Kidney (tissue), 14 donors: Measurements from ENCODE around the gene IQCM. TPM values are rescaled to one million over a fixed set of nuclear protein-coding genes. Genes with fewer than 3 reads are reported as not detected.

Experiments used
- DNase-seq, 5 donors: peaks; one replicate each; pipeline ENCODE4 v3.0.0-alpha.2; 2013 to 2020
- FAIRE-seq: peaks from 2 replicates; lab custom pipeline; 2012; peaks lifted over from hg19 to GRCh38; lab: Jason Lieb, UNC
- H3K27ac ChIP-seq, 2 donors: one replicate each; pipeline ENCODE4 v1.7.0; 2013; ENCODE audit warnings: low read depth in 2 of 2, low read length in 2 of 2, inconsistent platforms in 1 of 2
- H3K27me3 ChIP-seq: one replicate; pipeline ENCODE4 v1.7.1; 2013; ENCODE audit warnings: low read length, inconsistent platforms; ENCODE audit not compliant: control insufficient read depth, insufficient read depth
- H3K36me3 ChIP-seq, 3 donors: one replicate each; pipeline versions ENCODE4 v1.7.0 to v1.7.1; 2013; ENCODE audit warnings: low read length in 3 of 3, control low read depth in 1 of 3, inconsistent platforms in 1 of 3; ENCODE audit not compliant: insufficient read depth in 3 of 3, control insufficient read depth in 2 of 3
- H3K4me1 ChIP-seq, 3 donors: one replicate each; pipeline versions ENCODE4 v1.7.0 to v1.7.1; 2013; ENCODE audit warnings: low read length in 3 of 3, inconsistent platforms in 1 of 3, low read depth in 1 of 3; ENCODE audit not compliant: control insufficient read depth in 2 of 3, insufficient read depth in 2 of 3
- H3K4me3 ChIP-seq, 3 donors: one replicate each; pipeline versions ENCODE4 v1.7.0 to v1.8.1; 2013; ENCODE audit warnings: low read length in 3 of 3, control low read depth in 1 of 3, inconsistent platforms in 1 of 3
- H3K9ac ChIP-seq, 3 donors: one replicate each; pipeline versions ENCODE4 v1.7.0 to v1.7.1; 2013; ENCODE audit warnings: low read length in 3 of 3, control low read depth in 1 of 3, inconsistent platforms in 1 of 3
- H3K9me3 ChIP-seq, 3 donors: one replicate each; pipeline versions ENCODE4 v1.7.0 to v1.7.1; 2013; ENCODE audit warnings: low read length in 3 of 3, control low read depth in 1 of 3, inconsistent platforms in 1 of 3; ENCODE audit not compliant: control insufficient read depth in 2 of 3, insufficient read depth in 1 of 3
- intact Hi-C: fragments of 100-400 bp; cut with DNase I; formaldehyde crosslinking; loops from one replicate; pipeline ENCODE4 v1.11.1; 2022
- polyA plus RNA-seq: library from polyadenylated mRNA; stranded (reverse); fragments of 350-450 nt; fragmentation: Illumina TruSeq; extraction: RNeasy Lipid Tissue Mini Kit (QIAGEN cat#74804); gene quantifications from one replicate; pipeline ENCODE4 v1.2.3, GENCODE V29; 2014; ENCODE audit warnings: low read depth, low replicate concordance; ENCODE audit not compliant: insufficient read depth
- total RNA-seq: library from RNA; stranded (reverse); fragmentation: NEBNext Ultra II Directional; extraction: Animal tissue kit (Norgen Biotek cat#: 25700); gene quantifications from one replicate; pipeline ENCODE4 v1.2.1, GENCODE V29; 2021
- TF ChIP-seq, protein P1 (sequence below): IDR thresholded peaks from 3 replicates; pipeline ENCODE4 v1.5.1; 2012; ENCODE audit warnings: mild to moderate bottlenecking, moderate library complexity, borderline replicate concordance; ENCODE audit not compliant: insufficient read depth; ENCODE audit errors: extremely low read depth
- donor health status: control.
- donor health status: control.
- donor health status: control.
- donor health status: control.
- donor health status: control.
- donor health status: DM: yes; HTN: yes; CAD: no.
- donor health status: Normal renal cell carcinoma (clear cell type).

The IQCM gene
- total and polyA plus RNA-seq, 2 donors from 2014 or later = not detected

DNA sequence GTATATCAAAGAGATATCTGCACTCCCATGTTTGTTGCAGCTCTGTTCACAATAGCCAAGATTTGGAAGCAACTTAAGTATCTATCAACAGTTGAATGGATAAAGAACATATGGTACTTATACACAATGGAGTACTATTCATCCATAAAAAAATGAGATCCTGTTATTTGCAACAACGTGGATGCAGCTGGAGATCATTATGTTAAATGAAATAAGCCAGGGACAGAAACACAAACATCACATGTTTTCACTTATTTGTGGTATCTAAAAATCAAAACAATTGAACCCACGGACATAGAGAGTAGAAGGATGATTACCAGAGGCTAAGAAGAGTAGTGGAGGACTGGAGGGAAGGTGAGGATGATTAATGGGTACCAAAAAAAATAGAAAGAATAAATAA, 14.2 kb downstream of the IQCM start:
- no peak for FAIRE-seq
- no peak for DNase-seq
- Histone ChIP-seq H3K36me3 (no peaks in the 10 kb centered on the region), H3K9ac (no peak overlapping the region), H3K9me3 (peaks cover 0 to 3% (median 0%) of the 10 kb centered on the region in 3 donors), H3K27ac (no peak overlapping the region), H3K4me1 (no peaks in the 10 kb centered on the region), H3K27me3 (no peaks in the 10 kb centered on the region), H3K4me3 (no peak overlapping the region)
- TF ChIP-seq, protein P1, sequence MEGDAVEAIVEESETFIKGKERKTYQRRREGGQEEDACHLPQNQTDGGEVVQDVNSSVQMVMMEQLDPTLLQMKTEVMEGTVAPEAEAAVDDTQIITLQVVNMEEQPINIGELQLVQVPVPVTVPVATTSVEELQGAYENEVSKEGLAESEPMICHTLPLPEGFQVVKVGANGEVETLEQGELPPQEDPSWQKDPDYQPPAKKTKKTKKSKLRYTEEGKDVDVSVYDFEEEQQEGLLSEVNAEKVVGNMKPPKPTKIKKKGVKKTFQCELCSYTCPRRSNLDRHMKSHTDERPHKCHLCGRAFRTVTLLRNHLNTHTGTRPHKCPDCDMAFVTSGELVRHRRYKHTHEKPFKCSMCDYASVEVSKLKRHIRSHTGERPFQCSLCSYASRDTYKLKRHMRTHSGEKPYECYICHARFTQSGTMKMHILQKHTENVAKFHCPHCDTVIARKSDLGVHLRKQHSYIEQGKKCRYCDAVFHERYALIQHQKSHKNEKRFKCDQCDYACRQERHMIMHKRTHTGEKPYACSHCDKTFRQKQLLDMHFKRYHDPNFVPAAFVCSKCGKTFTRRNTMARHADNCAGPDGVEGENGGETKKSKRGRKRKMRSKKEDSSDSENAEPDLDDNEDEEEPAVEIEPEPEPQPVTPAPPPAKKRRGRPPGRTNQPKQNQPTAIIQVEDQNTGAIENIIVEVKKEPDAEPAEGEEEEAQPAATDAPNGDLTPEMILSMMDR = no peak
- intact Hi-C loops = no loop called here

DNA sequence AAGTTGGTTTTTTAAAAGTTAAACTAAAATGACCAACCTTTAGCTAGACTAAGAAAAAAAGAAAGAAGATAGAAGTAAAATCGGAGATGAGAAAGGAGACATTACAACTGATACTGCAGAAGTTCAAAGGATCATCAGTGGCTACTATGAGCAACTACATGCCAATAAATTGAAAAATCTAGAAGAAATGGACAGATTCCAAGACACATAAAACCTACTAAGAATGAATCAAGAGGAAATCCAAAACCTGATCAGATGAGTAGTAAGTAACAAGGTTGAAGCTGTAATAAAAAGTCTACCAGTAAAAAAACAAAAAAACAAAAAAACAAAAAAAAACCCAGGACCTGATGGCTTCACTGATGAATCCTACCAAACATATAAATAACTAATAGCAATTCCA, 16.1 kb downstream of the IQCM start:
- no peak for FAIRE-seq

DNA sequence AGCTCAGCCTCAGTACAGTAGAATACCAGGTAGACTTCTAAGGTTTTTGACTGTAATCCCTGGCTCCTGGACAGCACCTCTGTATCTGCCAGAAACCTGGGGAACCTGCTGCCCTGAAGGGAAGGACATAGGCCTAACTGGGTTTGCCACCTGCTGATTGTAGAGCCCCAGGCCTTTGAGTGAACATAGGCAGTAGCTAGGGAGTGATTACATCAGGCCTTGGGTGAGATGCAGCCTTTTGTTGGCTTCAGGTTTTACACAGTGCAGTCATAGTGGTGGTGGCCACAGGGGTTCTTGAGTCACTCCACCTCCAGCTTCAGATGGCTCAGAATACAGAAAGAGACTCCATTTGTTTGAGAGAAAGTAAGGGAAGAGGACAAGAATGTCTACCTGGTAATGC, 19.3 kb downstream of the IQCM start:
- no peak for DNase-seq
- Histone ChIP-seq H3K4me3 (no peak overlapping the region), H3K4me1 (no peaks in the 10 kb centered on the region), H3K9me3 (no peaks in the 10 kb centered on the region), H3K36me3 (no peaks in the 10 kb centered on the region), H3K27ac (no peak overlapping the region), H3K27me3 (no peaks in the 10 kb centered on the region), H3K9ac (no peak overlapping the region)
- no peak for FAIRE-seq
- TF ChIP-seq, protein P1 = no peak
- intact Hi-C loops = no loop called here

More for the DNA sequence above, 16.1 kb downstream of the IQCM start:
- Histone ChIP-seq H3K4me3 (no peak overlapping the region), H3K9ac (no peak overlapping the region), H3K36me3 (no peaks in the 10 kb centered on the region), H3K27ac (no peak overlapping the region), H3K4me1 (no peaks in the 10 kb centered on the region), H3K27me3 (no peaks in the 10 kb centered on the region), H3K9me3 (peaks cover 0 to 3% (median 0%) of the 10 kb centered on the region in 3 donors)
- TF ChIP-seq, protein P1 = no peak
- intact Hi-C loops = no loop called here
- DNase-seq = no peak

DNA sequence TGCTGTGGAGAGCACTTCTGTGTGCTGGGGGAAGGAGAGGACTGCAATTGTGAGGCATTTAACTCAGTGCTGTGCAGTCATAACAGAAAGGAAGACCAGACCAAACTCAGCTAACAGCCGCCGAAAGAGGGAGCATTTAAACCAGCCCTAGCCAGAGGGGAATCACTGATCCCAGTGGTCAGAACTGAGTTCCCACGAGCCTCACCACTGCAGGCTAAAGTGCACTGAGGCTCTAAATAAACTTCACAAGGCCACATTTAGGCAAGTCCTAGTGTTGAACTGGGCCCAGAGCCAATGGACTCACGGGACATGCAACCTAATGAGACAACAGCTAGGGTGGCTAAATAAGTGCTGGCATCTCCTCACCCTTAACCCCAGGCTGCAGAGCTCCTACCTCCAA, 20.4 kb downstream of the IQCM start:
- no peak for FAIRE-seq

More for the DNA sequence above, 20.4 kb downstream of the IQCM start:
- intact Hi-C loops = no loop called here
- Histone ChIP-seq H3K27me3 (no peaks in the 10 kb centered on the region), H3K36me3 (no peaks in the 10 kb centered on the region), H3K4me3 (no peak overlapping the region), H3K9ac (no peak overlapping the region), H3K27ac (no peak overlapping the region), H3K4me1 (no peaks in the 10 kb centered on the region), H3K9me3 (no peaks in the 10 kb centered on the region)
- DNase-seq = no peak
- TF ChIP-seq, protein P1 = no peak
